Stimulated activated CD4-positive, alpha-beta T cell treated with anti-CD3 and anti-CD28 coated beads, Interleukin-1b, Interleukin-23, amount 100 ng/mL, for 1 hour (primary cell): ENCODE measurements around the gene SH3D19.
"Not testable (repeated sequence)": the region's sequence is repeated elsewhere in the genome, so short reads cannot be mapped to it uniquely, and the experiment has no call there.

ENCODE experiments used
- DNase-seq, 2 donors: peaks; one replicate each; pipeline ENCODE4 v3.0.0-alpha.2; 2020; ENCODE audit warnings: low read depth in 2 of 2

The SH3D19 gene

GRCh38 chr4:151276787-151277562 lies 48.4 kb downstream of the SH3D19 start, which contains the start of gene PRSS48:
TSS of gene PRSS48 (plus strand) at chr4:151277161. CDS start at chr4:151277173, 12 bp downstream.
- peak in 1 of 2 donors; percentile 23 for DNase-seq

DNA sequence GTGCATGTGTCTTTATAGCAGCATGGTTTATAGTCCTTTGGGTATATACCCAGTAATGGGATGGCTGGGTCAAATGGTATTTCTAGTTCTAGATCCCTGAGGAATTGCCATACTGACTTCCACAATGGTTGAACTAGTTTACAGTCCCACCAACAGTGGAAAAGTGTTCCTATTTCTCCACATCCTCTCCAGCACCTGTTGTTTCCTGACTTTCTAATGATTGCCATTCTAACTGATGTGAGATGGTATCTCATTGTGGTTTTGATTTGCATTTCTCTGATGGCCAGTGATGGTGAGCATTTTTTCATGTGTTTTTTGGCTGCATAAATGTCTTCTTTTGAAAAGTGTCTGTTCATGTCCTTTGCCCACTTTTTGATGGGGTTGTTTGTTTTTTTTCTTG lies 56.5 kb downstream of the SH3D19 start:
- not testable (repeated sequence) for DNase-seq

GRCh38 chr4:151267822-151268535 lies 57.4 kb downstream of the SH3D19 start:
- no peak for DNase-seq

DNA sequence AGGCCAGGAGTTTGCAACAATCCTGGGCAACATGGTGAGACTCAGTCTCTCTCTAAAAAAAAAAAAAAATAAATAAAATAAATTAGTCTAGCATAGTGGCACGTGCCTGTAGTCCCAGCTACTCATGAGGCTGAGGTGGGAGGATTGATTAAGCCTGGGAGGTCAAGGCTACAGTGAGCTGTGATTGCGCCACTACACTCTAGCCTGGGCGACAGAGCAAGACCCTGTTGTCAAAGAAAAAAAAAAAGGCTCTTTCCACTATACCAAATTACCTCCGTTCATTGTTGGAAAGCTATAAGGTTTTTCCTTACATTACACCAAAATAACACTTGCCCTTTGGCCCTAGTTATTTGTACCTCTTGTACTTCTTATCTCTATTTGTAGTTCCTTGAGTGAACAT lies 58.3 kb downstream of the SH3D19 start:
- no peak for DNase-seq

GRCh38 chr4:151266497-151266896 lies 58.9 kb downstream of the SH3D19 start:
- no peak for DNase-seq

- DNase-seq = no peak
Observed at GRCh38 chr4:151263455-151263854, 62.0 kb downstream of the SH3D19 start.

GRCh38 chr4:151260526-151260925 lies 64.9 kb downstream of the SH3D19 start:
- no peak for DNase-seq

DNA sequence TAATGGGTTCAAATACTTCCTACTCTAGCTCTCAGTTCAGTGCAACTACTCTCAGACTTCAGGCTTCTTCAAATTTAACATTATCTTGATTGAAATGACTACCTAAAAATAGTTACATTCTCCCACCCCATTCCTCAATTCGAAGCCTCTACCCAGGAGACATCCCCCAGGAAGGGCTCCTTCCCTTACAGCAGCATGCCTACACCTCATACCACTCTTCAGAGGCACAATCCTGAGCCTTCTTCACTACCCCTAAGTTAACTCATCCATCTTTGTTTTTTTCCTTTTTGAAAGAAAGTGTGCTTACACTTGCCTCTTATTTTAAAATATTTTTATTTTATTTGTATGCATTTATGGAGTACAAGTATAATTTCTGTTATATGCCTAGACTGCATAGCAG lies 65.7 kb downstream of the SH3D19 start:
- no peak for DNase-seq

DNA sequence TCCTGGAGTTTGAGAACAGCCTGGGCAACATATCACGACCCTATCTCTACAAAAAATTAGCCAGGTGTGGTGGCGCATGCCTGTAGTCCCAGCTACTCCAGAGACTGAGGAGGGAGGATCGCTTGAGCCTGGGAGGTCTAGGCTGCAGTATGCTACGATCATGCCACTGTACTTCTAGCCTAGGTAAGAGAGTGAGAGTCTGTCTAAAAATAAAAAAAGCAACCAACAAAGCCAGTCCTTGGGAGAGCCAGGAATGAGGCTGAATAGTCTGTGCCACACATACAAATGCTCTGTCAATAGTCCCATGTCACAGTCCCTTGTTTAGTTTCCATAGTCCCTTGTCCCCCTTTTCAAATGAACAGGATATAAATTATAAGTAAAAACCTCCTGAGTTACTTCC lies 67.7 kb downstream of the SH3D19 start:
- DNase-seq = no peak

DNA sequence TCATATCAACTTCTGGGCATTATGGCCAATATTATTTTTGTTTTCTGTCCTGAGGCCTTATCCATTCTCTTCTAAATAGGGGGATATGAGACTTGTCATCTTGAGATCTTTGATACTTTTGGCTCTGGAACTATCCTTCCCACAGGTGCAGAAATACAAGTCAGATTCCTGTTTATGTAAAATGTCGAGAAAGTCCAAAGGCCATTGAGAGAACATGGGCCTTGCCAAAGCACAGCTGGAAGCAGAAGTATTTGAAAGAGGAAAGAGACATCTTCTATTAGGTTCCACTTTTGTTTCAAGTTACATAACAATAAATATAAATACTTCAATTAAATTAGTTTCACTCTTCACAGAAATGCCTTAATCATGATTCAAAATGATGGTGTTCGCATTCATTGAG lies 69.3 kb downstream of the SH3D19 start:
- DNase-seq = no peak

GRCh38 chr4:151255680-151256079 lies 69.7 kb downstream of the SH3D19 start:
- DNase-seq = not testable (repeated sequence)

- not testable (repeated sequence) for DNase-seq
Observed at GRCh38 chr4:151255226-151255625, 70.2 kb downstream of the SH3D19 start.

DNA sequence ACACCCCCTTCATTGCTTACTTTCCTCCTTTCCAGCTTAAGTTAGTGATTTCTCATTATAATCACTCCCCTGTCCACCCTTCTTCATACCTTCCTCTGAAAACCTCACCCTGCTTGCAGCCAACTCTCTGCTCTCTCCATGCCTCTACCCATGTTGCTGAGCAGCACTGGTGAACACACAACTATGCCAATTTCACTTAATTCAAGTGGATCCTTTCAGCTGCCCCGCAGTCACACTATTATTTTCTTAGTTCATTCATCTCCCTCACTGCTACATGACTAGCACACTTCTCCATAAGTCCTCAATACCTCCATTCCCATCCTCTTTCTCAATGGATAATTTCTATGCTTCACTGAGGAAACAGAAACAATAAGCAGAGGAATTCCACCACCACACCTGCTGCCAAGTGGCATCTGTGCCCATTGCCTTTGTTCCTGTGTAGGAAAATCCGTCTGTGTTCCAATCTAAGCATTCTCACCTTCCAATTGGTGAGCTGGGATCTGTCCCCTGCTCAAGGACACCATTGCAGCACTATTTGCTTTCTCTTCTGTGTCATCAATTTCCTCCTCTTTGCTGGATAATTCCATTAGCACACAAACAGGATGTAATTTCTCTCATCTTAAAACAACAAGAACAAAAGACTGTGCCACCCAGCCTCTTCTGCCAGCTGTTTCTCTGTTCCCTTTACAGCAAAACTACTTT lies 73.7 kb downstream of the SH3D19 start:
- DNase-seq = no peak

DNA sequence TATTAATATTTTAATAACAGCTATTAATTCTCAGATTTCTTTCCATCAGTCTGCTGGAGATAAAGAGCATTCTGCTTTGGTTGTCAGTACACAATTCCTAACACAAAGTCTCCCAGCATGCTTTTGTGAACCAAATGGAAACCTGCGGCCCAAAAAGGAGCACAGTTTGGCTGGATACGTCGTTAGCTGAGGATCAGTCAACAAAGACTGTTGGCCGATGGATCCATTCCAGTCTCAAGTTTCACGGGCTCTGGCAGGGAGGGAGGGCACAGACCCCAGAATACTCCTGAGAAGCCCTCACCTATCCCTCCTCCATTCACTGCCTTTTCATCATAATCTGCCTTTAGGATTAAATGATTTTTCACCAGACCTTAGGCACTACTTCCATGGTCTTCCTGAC lies 74.7 kb downstream of the SH3D19 start:
- DNase-seq = no peak

DNA sequence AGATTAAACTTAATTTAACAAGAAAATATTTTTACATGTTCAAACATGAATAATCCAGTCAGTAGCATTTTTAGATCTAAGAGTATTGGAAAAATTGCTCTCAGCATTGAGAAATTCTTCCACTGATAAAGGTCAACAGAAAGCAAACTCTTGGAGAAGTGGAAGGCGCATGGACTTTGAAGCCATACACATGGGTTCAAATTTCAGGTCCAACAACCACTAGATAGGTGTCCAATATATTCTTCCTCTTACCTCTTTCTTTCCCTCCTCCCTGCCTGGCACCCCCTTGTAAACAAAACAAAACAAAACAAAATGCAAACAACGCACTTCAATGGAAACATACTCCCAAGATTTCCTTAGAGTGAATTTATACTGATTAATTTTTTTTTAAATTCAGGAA lies 76.9 kb downstream of the SH3D19 start:
- DNase-seq = no peak

DNA sequence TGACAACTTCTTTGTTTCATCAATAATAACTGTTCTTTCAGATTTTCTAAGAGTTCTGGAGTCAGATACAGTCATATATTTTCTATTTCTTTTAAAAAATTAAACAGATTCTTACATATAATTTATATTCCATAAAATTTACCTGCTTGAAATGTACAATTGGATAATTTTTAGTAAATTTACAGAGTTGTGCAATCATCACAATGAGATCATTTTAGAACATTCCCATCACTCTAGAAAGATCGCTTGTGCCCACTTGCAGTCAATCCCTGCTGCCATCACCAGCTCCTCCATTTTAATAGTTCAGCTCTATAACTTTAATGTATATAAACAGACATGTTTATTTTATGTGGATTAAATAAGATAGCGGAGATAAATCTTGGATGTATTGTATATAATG lies 78.0 kb downstream of the SH3D19 start:
- no peak for DNase-seq

GRCh38 chr4:151246742-151247141 lies 78.7 kb downstream of the SH3D19 start:
- DNase-seq = no peak

- no peak for DNase-seq
Observed at GRCh38 chr4:151242305-151242704, 83.1 kb downstream of the SH3D19 start.

- no peak for DNase-seq
Observed at GRCh38 chr4:151239608-151240007, 85.8 kb downstream of the SH3D19 start.

GRCh38 chr4:151238477-151238876 lies 86.9 kb downstream of the SH3D19 start:
- no peak for DNase-seq

DNA sequence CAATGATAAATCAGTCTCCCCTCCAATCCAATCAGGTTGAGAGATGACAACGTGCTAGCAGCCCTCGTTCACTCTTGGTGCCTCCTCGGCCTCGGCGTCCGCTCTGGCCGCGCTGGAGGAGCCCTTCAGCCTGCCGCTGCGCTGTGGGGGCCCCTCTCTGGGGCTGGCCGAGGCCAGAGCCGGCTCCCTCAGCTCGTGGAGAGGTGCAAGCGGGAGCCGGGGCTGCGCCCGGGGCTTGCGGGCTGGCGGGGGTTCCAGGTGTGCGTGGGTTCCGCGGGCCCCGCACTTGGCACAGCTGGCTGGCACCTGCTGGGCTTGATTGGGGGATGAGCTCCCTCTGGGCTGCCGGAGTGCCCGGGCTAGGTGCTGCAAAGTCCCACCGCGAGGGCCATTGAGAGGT lies 89.4 kb downstream of the SH3D19 start:
- no peak for DNase-seq

GRCh38 chr4:151235373-151235772 lies 90.0 kb downstream of the SH3D19 start:
- DNase-seq = not testable (repeated sequence)

DNA sequence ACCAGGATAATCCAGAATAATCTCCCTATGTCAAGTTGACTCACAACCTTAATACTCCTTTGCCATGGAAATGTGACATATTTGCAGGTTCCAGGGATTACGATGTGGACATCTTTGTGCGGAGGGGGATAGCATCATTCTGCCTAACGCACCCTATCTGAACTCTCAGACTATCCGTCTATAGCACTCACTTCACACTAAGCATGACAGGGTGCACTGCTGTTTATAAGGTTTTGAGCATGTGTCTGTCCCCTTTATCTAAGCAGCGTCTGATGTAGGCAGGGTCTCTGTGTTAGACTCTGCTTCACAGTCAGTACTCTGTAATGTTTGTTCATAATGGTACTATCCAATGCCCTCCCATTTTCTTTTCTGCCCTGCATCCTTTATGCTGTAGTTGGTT lies 91.8 kb downstream of the SH3D19 start:
- DNase-seq = no peak
